Endothelial cell (in vitro differentiated cells): ENCODE measurements around the gene JADE3. TPM values are rescaled to one million over a fixed set of nuclear protein-coding genes. Genes with fewer than 3 reads are reported as not detected.

Experiments used
- DNase-seq: peaks from one replicate; pipeline ENCODE4 v3.0.0; 2021; ENCODE audit warnings: low spot score
- H3K27ac Mint-ChIP-seq: one replicate; pipeline ENCODE4 v1.8.0; 2021; ENCODE audit warnings: mixed read lengths, inconsistent platforms; ENCODE audit not compliant: unreplicated experiment
- H3K27me3 Mint-ChIP-seq: one replicate; pipeline ENCODE4 v1.8.0; 2021; ENCODE audit warnings: mild to moderate bottlenecking, moderate library complexity, mixed read lengths, inconsistent platforms; ENCODE audit not compliant: unreplicated experiment
- H3K36me3 Mint-ChIP-seq: one replicate; pipeline ENCODE4 v1.8.0; 2021; ENCODE audit warnings: mild to moderate bottlenecking, low read depth, mixed read lengths, inconsistent platforms; ENCODE audit not compliant: unreplicated experiment
- H3K4me1 Mint-ChIP-seq: one replicate; pipeline ENCODE4 v1.8.0; 2021; ENCODE audit warnings: mild to moderate bottlenecking, mixed read lengths, inconsistent platforms; ENCODE audit not compliant: unreplicated experiment
- H3K4me3 Mint-ChIP-seq: one replicate; pipeline ENCODE4 v1.8.0; 2021; ENCODE audit warnings: mild to moderate bottlenecking, mixed read lengths, inconsistent platforms; ENCODE audit not compliant: unreplicated experiment
- H3K9me3 Mint-ChIP-seq: one replicate; pipeline ENCODE4 v1.8.0; 2021; ENCODE audit warnings: mixed read lengths, inconsistent platforms; ENCODE audit not compliant: unreplicated experiment
- CTCF ChIP-seq: fragments of 200-600 bp; sonication (generic); IDR thresholded peaks from one replicate; pipeline ENCODE4 v1.5.0; 2021; ENCODE audit warnings: antibody characterized with exemption; ENCODE audit not compliant: unreplicated experiment
- total RNA-seq: library from RNA; stranded (reverse); fragmentation: NEBNext Ultra II Directional; extraction: Animal tissue kit (Norgen Biotek cat#: 25700); gene quantifications from one replicate; pipeline ENCODE4 v1.2.1, GENCODE V29; 2021; ENCODE audit not compliant: unreplicated experiment

Gene JADE3
- total RNA-seq, 1 donor from 2014 or later = 17.4 TPM

DNA sequence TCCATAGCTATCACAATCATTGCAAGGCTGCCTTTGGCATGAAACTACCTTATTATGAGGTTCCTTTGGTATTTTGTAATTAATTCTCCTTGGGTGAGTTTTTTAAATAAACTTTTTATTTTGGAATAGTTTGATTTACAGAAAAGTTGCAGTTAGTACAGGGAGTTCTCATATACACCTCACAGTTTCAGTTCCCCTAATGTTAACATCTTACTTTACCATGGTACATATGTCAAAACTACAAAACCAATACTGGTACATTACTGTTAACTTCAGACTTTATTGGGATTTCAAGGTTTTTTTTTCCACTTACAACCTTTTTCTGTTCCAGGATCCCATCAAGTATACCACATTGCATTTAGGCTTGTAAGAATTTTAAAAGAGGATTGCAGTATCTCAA lies 114.0 kb downstream of the JADE3 start:
- no peaks in the 10 kb centered on the region for H3K9me3 Mint-ChIP-seq

DNA sequence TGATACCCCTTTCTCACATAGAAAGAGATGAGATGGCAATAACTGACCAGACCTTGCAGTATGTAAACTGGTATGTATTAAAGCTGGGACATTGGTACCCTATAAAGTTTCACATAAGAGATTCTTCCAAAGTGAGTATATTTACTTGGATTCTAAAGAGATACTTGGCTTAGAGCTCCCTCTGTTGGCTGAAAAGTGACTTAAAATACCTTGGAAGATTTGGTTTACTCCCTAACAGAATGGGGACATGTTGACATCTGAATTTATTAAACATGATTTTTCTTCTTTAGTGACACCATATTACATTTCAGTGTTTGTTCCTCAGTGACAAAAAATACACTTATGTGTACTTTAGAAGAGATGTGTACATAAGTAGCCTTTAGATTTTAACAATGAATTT lies 118.1 kb downstream of the JADE3 start:
- peak; percentile 37 for TF ChIP-seq CTCF
- no peak overlapping the region for H3K27ac Mint-ChIP-seq
- peak; percentile 18 for DNase-seq
- no peaks in the 10 kb centered on the region for H3K4me1 Mint-ChIP-seq
- peaks cover 1% of the 10 kb centered on the region for H3K27me3 Mint-ChIP-seq
- H3K36me3 Mint-ChIP-seq = peaks cover 3% of the 10 kb centered on the region
- no peak overlapping the region for H3K4me3 Mint-ChIP-seq
- no peaks in the 10 kb centered on the region for H3K9me3 Mint-ChIP-seq

More for the DNA sequence above, 114.0 kb downstream of the JADE3 start:
- no peaks in the 10 kb centered on the region for H3K4me1 Mint-ChIP-seq
- H3K27ac Mint-ChIP-seq = no peak overlapping the region
- no peak for DNase-seq
- no peak for TF ChIP-seq CTCF
- no peaks in the 10 kb centered on the region for H3K36me3 Mint-ChIP-seq
- no peak overlapping the region for H3K4me3 Mint-ChIP-seq
- no peaks in the 10 kb centered on the region for H3K27me3 Mint-ChIP-seq

- H3K36me3 Mint-ChIP-seq = peaks cover 9% of the 10 kb centered on the region
These were observed 135.8 kb downstream of the JADE3 start for GRCh38 chrX:47047989-47048388.

DNA sequence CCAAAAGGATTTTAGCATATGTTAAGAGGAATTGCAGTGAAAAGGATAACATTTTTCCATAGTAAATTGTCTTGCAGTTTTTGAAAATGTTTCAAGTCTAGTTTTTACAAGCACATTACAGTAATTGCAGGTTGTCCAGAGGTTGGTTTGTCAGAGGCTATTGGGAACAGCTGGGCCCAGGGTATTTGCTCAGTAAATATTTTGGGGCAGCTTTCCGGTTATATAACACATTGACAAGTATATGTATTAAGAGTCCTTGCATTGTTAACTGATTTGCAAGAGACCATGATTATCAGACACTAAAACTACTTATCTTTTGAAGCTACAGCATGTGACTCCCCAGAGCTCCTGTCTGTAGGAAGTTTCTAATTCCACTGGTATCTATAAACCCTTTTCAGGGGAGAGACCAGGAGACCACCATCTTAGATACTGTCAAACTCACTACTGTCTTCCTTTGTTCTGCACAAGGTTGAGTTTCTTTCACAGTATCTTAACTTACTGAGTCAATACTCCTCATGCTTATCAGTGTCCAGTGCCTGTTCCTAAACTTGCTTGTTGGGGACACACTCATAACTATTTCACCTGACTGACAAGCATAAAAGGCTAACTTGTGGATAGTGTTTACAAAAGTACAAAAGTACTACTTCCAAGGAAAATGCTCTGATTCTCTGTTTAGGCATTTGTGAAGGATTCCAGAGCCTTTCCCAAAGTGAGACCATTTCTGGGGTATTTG lies 147.1 kb downstream of the JADE3 start:
- no peak overlapping the region for H3K27ac Mint-ChIP-seq
- no peaks in the 10 kb centered on the region for H3K9me3 Mint-ChIP-seq
- DNase-seq = no peak
- H3K36me3 Mint-ChIP-seq = peaks cover 3% of the 10 kb centered on the region
- H3K4me1 Mint-ChIP-seq = no peaks in the 10 kb centered on the region
- no peak overlapping the region for H3K4me3 Mint-ChIP-seq
- H3K27me3 Mint-ChIP-seq = no peaks in the 10 kb centered on the region
- TF ChIP-seq CTCF = no peak

More at GRCh38 chrX:47047989-47048388, 135.8 kb downstream of the JADE3 start:
- no peak overlapping the region for H3K27ac Mint-ChIP-seq
- H3K9me3 Mint-ChIP-seq = no peaks in the 10 kb centered on the region
- DNase-seq = no peak
- TF ChIP-seq CTCF = no peak
- no peaks in the 10 kb centered on the region for H3K27me3 Mint-ChIP-seq
- no peak overlapping the region for H3K4me3 Mint-ChIP-seq
- H3K4me1 Mint-ChIP-seq = peaks cover 7% of the 10 kb centered on the region

- TF ChIP-seq CTCF = no peak
- Mint-ChIP-seq H3K9me3 (no peaks in the 10 kb centered on the region), H3K4me1 (no peaks in the 10 kb centered on the region), H3K27me3 (no peaks in the 10 kb centered on the region), H3K27ac (no peak overlapping the region), H3K36me3 (peaks cover 3% of the 10 kb centered on the region), H3K4me3 (no peak overlapping the region)
- no peak for DNase-seq
These were observed 148.5 kb downstream of the JADE3 start for GRCh38 chrX:47060708-47061107.
